MM.1S (cell line): ENCODE data around the gene DUSP3.

Experiments used
- DNase-seq: peaks from one replicate; pipeline ENCODE4 v3.0.0-alpha.2; 2015
- H2AFZ ChIP-seq: fragments of 300-600 bp; sonication (generic); 2 replicates; pipeline ENCODE4 v1.6.0; 2016; ENCODE audit warnings: antibody characterized with exemption, low read length
- H3F3A ChIP-seq: fragments of 300-600 bp; sonication (generic); 2 replicates; pipeline ENCODE4 v1.6.1; 2016; ENCODE audit warnings: mild to moderate bottlenecking, antibody characterized with exemption, low read length, moderate library complexity, mixed read lengths; ENCODE audit not compliant: insufficient read depth
- H3K27ac ChIP-seq: fragments of 300-600 bp; sonication (generic); 2 replicates; pipeline ENCODE4 v1.5.1; 2016; ENCODE audit warnings: mild to moderate bottlenecking, low read length
- H3K27me3 ChIP-seq: fragments of 300-600 bp; sonication (generic); replicated peaks from 2 replicates; pipeline ENCODE4 v1.6.0; 2016; ENCODE audit warnings: low read length; ENCODE audit not compliant: insufficient read depth
- H3K36me3 ChIP-seq: fragments of 300-600 bp; sonication (generic); replicated peaks from 2 replicates; pipeline ENCODE4 v1.6.1; 2016; ENCODE audit warnings: mild to moderate bottlenecking, low read length, mixed read lengths; ENCODE audit not compliant: insufficient read depth
- H3K4me1 ChIP-seq: fragments of 300-600 bp; sonication (generic); 2 replicates; pipeline ENCODE4 v1.6.1; 2016; ENCODE audit warnings: low read length, mixed read lengths
- H3K4me2 ChIP-seq: fragments of 300-600 bp; sonication (generic); 2 replicates; pipeline ENCODE4 v1.6.0; 2016; ENCODE audit warnings: low read depth, low read length
- H3K4me3 ChIP-seq: fragments of 300-600 bp; sonication (generic); 2 replicates; pipeline ENCODE4 v1.5.1; 2016; ENCODE audit warnings: low read length, mixed read lengths
- H3K79me2 ChIP-seq: fragments of 300-600 bp; sonication (generic); 2 replicates; pipeline ENCODE4 v1.6.1; 2016; ENCODE audit warnings: mixed run types, low read length, mixed read lengths
- H3K9ac ChIP-seq: fragments of 300-600 bp; sonication (generic); 2 replicates; pipeline ENCODE4 v1.6.1; 2016; ENCODE audit warnings: low read length, mixed read lengths
- H3K9me2 ChIP-seq: fragments of 300-600 bp; sonication (generic); replicated peaks from 2 replicates; pipeline ENCODE4 v1.6.1; 2016; ENCODE audit warnings: mild to moderate bottlenecking, low read length, mixed read lengths; ENCODE audit not compliant: insufficient read depth
- H3K9me3 ChIP-seq: fragments of 300-600 bp; sonication (generic); replicated peaks from 2 replicates; pipeline ENCODE4 v1.6.1; 2016; ENCODE audit warnings: mild to moderate bottlenecking, low read length, mixed read lengths; ENCODE audit not compliant: insufficient read depth
- H4K20me1 ChIP-seq: fragments of 300-600 bp; sonication (generic); 2 replicates; pipeline ENCODE4 v1.6.1; 2016; ENCODE audit warnings: mild to moderate bottlenecking, low read length, moderate library complexity, mixed read lengths; ENCODE audit not compliant: insufficient read depth
- EZH2 ChIP-seq: fragments of 300-600 bp; sonication (generic); optimal IDR thresholded peaks from 2 replicates; pipeline ENCODE3; 2017; ENCODE audit warnings: low read depth, mild to moderate bottlenecking, antibody characterized with exemption, low read length, mixed read lengths
- EZH2phosphoT487 ChIP-seq: fragments of 300-600 bp; sonication (generic); IDR thresholded peaks from 2 replicates; pipeline ENCODE4 v1.6.1; 2018; ENCODE audit warnings: antibody characterized with exemption, low read length
- TF ChIP-seq, protein P1 (sequence below): fragments of 300-600 bp; sonication (generic); IDR thresholded peaks from 2 replicates; pipeline ENCODE4 v1.5.1; 2016; ENCODE audit warnings: antibody characterized with exemption, low read length, mixed read lengths

Gene DUSP3

DNA sequence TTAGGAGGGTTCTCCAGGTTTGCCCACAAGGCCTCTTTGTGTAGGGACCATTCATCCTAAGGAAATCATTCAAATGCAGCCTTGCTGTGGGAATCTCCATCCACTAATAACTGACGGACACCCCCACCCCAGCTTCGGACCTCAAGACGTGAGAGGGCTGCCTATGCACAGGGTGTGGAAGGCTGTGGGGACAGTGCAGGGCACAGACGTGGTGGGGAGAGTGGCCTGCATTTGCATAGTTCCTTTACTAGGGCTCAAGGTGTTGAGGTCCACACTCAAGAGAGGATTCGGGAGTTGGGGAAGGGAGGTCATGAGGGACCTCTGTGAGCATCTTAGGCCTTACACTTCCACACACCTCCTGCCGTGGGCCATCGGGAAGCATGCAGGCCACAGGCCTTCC, 9.8 kb downstream of the DUSP3 start:
- H3K4me2 ChIP-seq, result peak overlapping the region; percentile 30; the same call in 1 of the 2 replicates
- H3K9me3 ChIP-seq, result no peaks in the 10 kb centered on the region
- H3K79me2 ChIP-seq, result no peaks in the 10 kb centered on the region
- no peak overlapping the region for H3K27ac ChIP-seq
- H2AFZ ChIP-seq, result no peak overlapping the region
- H3K9ac ChIP-seq, result no peak overlapping the region
- H3K27me3 ChIP-seq, result peaks cover 14% of the 10 kb centered on the region
- TF ChIP-seq EZH2phosphoT487 (no peak), EZH2 (no peak)
- TF ChIP-seq, protein P1, sequence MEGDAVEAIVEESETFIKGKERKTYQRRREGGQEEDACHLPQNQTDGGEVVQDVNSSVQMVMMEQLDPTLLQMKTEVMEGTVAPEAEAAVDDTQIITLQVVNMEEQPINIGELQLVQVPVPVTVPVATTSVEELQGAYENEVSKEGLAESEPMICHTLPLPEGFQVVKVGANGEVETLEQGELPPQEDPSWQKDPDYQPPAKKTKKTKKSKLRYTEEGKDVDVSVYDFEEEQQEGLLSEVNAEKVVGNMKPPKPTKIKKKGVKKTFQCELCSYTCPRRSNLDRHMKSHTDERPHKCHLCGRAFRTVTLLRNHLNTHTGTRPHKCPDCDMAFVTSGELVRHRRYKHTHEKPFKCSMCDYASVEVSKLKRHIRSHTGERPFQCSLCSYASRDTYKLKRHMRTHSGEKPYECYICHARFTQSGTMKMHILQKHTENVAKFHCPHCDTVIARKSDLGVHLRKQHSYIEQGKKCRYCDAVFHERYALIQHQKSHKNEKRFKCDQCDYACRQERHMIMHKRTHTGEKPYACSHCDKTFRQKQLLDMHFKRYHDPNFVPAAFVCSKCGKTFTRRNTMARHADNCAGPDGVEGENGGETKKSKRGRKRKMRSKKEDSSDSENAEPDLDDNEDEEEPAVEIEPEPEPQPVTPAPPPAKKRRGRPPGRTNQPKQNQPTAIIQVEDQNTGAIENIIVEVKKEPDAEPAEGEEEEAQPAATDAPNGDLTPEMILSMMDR, result no peak
- peaks cover 13% of the 10 kb centered on the region for H3K4me1 ChIP-seq
- H3F3A ChIP-seq, result no peaks in the 10 kb centered on the region
- H3K9me2 ChIP-seq, result no peaks in the 10 kb centered on the region
- H3K4me3 ChIP-seq, result no peak overlapping the region
- H4K20me1 ChIP-seq, result no peaks in the 10 kb centered on the region
- no peaks in the 10 kb centered on the region for H3K36me3 ChIP-seq
- DNase-seq, result no peak

DNA sequence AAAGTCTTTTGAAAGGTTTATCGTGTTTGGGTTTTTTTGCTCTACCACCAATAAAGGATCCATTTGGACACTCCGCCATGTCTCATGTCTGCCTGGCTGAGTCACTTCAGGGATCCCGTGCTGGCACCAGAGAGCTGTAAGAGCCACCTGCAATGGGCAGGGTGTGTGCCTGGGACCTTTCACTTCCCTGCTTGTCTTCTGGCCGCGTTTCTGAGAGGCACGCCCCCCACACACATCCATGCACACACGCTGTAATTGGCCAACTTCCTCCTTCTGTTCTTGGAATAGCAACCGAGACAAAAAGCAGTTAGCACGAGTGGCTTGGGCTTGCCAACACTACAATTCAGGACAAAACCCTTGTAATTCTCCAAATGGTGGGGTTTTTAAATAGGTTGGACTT, 10.4 kb downstream of the DUSP3 start:
- H3K36me3 ChIP-seq, result no peaks in the 10 kb centered on the region
- H3K27ac ChIP-seq, result no peak overlapping the region
- DNase-seq, result no peak
- no peak overlapping the region for H3K4me3 ChIP-seq
- peak overlapping the region; percentile 30; the same call in 1 of the 2 replicates for H3K4me2 ChIP-seq
- H3K9me3 ChIP-seq, result no peaks in the 10 kb centered on the region
- no peaks in the 10 kb centered on the region for H3K9me2 ChIP-seq
- H2AFZ ChIP-seq, result no peak overlapping the region
- TF ChIP-seq EZH2phosphoT487, result no peak
- TF ChIP-seq EZH2, result no peak
- TF ChIP-seq, protein P1, result no peak
- H3F3A ChIP-seq, result no peaks in the 10 kb centered on the region
- H4K20me1 ChIP-seq, result no peaks in the 10 kb centered on the region
- H3K4me1 ChIP-seq, result peaks cover 13% of the 10 kb centered on the region
- no peak overlapping the region for H3K9ac ChIP-seq
- H3K79me2 ChIP-seq, result no peaks in the 10 kb centered on the region
- H3K27me3 ChIP-seq, result peaks cover 19% of the 10 kb centered on the region

GRCh38 chr17:43767713-43768059, 11.1 kb downstream of the DUSP3 start:
- no peaks in the 10 kb centered on the region for H4K20me1 ChIP-seq

More at GRCh38 chr17:43767713-43768059, 11.1 kb downstream of the DUSP3 start:
- DNase-seq, result no peak
- TF ChIP-seq EZH2phosphoT487, result no peak
- TF ChIP-seq, protein P1, result no peak
- TF ChIP-seq EZH2, result no peak
- H2AFZ ChIP-seq, result no peak overlapping the region
- no peaks in the 10 kb centered on the region for H3K9me2 ChIP-seq
- H3K36me3 ChIP-seq, result no peaks in the 10 kb centered on the region
- peaks cover 20% of the 10 kb centered on the region for H3K27me3 ChIP-seq
- H3K4me1 ChIP-seq, result peaks cover 13% of the 10 kb centered on the region
- no peaks in the 10 kb centered on the region for H3K9me3 ChIP-seq
- H3K4me3 ChIP-seq, result no peak overlapping the region
- no peak overlapping the region for H3K4me2 ChIP-seq
- no peaks in the 10 kb centered on the region for H3F3A ChIP-seq
- no peaks in the 10 kb centered on the region for H3K79me2 ChIP-seq
- no peak overlapping the region for H3K27ac ChIP-seq
- H3K9ac ChIP-seq, result no peak overlapping the region
